GM18520 (cell line): ENCODE measurements around the gene CASKIN2.
A peak's percentile ranks its signal among the peaks of the same experiment; 100 is the strongest.

ENCODE experiments used
- ATAC-seq: cut with Tn5 transposase; IDR thresholded peaks from one replicate; pipeline ENCODE4 v1.9.1; 2021; ENCODE audit not compliant: unreplicated experiment

The CASKIN2 gene

GRCh38 chr17:75547091-75547490 lies 31.8 kb upstream of the CASKIN2 start:
- ATAC-seq: no peak

- no peak for ATAC-seq
Observed at GRCh38 chr17:75546181-75546580, 30.8 kb upstream of the CASKIN2 start.

- no peak for ATAC-seq
Observed at GRCh38 chr17:75544250-75544649, 28.9 kb upstream of the CASKIN2 start.

- no peak for ATAC-seq
Observed at GRCh38 chr17:75542728-75543336, 27.5 kb upstream of the CASKIN2 start.

GRCh38 chr17:75542229-75542628 lies 26.9 kb upstream of the CASKIN2 start:
- no peak for ATAC-seq

GRCh38 chr17:75540923-75541503 lies 25.7 kb upstream of the CASKIN2 start:
- ATAC-seq: no peak

- ATAC-seq: no peak
Observed at GRCh38 chr17:75539967-75540729, 24.8 kb upstream of the CASKIN2 start.

GRCh38 chr17:75536366-75536765 lies 21.0 kb upstream of the CASKIN2 start:
- ATAC-seq: no peak

- no peak for ATAC-seq
Observed at GRCh38 chr17:75535871-75536270, 20.5 kb upstream of the CASKIN2 start.

GRCh38 chr17:75535119-75535537 lies 19.8 kb upstream of the CASKIN2 start:
- ATAC-seq: no peak

- no peak for ATAC-seq
Observed at GRCh38 chr17:75531721-75532072, 16.4 kb upstream of the CASKIN2 start.

- no peak for ATAC-seq
Observed at GRCh38 chr17:75530837-75531720, 15.7 kb upstream of the CASKIN2 start.

- ATAC-seq: no peak
Observed at GRCh38 chr17:75526555-75527270, 11.4 kb upstream of the CASKIN2 start.

GRCh38 chr17:75525806-75526554 lies 10.6 kb upstream of the CASKIN2 start:
- no peak for ATAC-seq

- ATAC-seq: peak; percentile 83
Observed at GRCh38 chr17:75524970-75525805, 9.9 kb upstream of the CASKIN2 start, which contains the start of gene LLGL2. Gene LLGL2, plus strand, starts transcription at chr17:75525697. Its CDS starts 17,730 bp downstream, at chr17:75543427.

- no peak for ATAC-seq
Observed at GRCh38 chr17:75524269-75524969, 9.1 kb upstream of the CASKIN2 start.

- ATAC-seq: no peak
Observed at GRCh38 chr17:75523647-75524046, 8.3 kb upstream of the CASKIN2 start.

GRCh38 chr17:75521951-75522727 lies 6.8 kb upstream of the CASKIN2 start:
- no peak for ATAC-seq
